ENCODE data around the gene GPANK1. TPM values are rescaled to one million over a fixed set of nuclear protein-coding genes. Genes with fewer than 3 reads are reported as not detected.

GPANK1 gene
- total and polyA plus RNA-seq, 9 of the 15 experiments (the other 6 are each of a cell fraction or from before 2014, with no cell fraction given), result 32.2 to 111 (median 46.3) TPM

- TF ChIP-seq TSHZ1 (CRISPR knock-in tag; IDR thresholded peaks at IDR 0.05), result no peak
- TF ChIP-seq STAT5A (IDR thresholded peaks at IDR 0.05; ENCODE audit: borderline replicate concordance, low read length), result no peak
- TF ChIP-seq RHOXF2B (CRISPR knock-in tag; conservative IDR thresholded peaks at IDR 0.05), result peak; percentile 90
- peak; percentile 61 for TF ChIP-seq FOS (IDR thresholded peaks at IDR 0.05; ENCODE audit: extremely low read depth, insufficient read length)
- no peak for TF ChIP-seq MCM7 (IDR thresholded peaks at IDR 0.05)
- no peak; the same call in 1 of the 2 replicates for TF ChIP-seq TCF7 (IDR thresholded peaks at IDR 0.05; ENCODE audit: borderline replicate concordance)
- TF ChIP-seq KDM4B (IDR thresholded peaks at IDR 0.05; ENCODE audit: borderline replicate concordance in 2 of 2, low read depth in 1 of 2), result 0 out of 4 replicates have a peak, but pooled peaks of 1 of the 2 experiments have one; percentile 1
- peak in 1 of 2 experiments; percentile 58; a peak in 1 of 3 replicates for TF ChIP-seq CBX3 (IDR thresholded peaks at IDR 0.05; ENCODE audit: borderline replicate concordance in 1 of 2, low read length in 2 of 2)
- peak; percentile 40 for TF ChIP-seq ARID1B (IDR thresholded peaks at IDR 0.05)
- no peak for TF ChIP-seq ZNF232 (CRISPR knock-in tag; IDR thresholded peaks at IDR 0.05)
- no peak for TF ChIP-seq GATAD2A (IDR thresholded peaks at IDR 0.05)
- TF ChIP-seq NR2F6 (CRISPR knock-in tag; IDR thresholded peaks at IDR 0.05), result peak; percentile 91
- TF ChIP-seq ZKSCAN8 (CRISPR knock-in tag; IDR thresholded peaks at IDR 0.05), result no peak
- no peak for TF ChIP-seq RERE (CRISPR knock-in tag; IDR thresholded peaks at IDR 0.05; ENCODE audit: borderline replicate concordance)
- no peak for TF ChIP-seq MEF2A (IDR thresholded peaks at IDR 0.05; ENCODE audit: control insufficient read depth, low read depth, low read length)
- TF ChIP-seq STAT5B (CRISPR knock-in tag; IDR thresholded peaks at IDR 0.05), result no peak
- TF ChIP-seq SNIP1 (IDR thresholded peaks at IDR 0.05; ENCODE audit: low read depth), result no peak
- TF ChIP-seq CREB3 (tag; conservative IDR thresholded peaks at IDR 0.05; ENCODE audit: low read depth), result no peak
- TF ChIP-seq HNRNPK (IDR thresholded peaks at IDR 0.05; ENCODE audit: low read depth, low read length, poor library complexity, severe bottlenecking), result no peak
Measured at GRCh38 chr6:31619805-31620585, 44.8 kb downstream of the GPANK1 start (continued).
